ENCODE data around the gene YRDC. TPM values are rescaled to one million over a fixed set of nuclear protein-coding genes. Genes with fewer than 3 reads are reported as not detected.

The YRDC gene
- total RNA-seq, 4 donors from 2014 or later = 11.2 to 13.6 (median 11.7) TPM

- DNase-seq (no peak), ATAC-seq (no peak)
- no peak overlapping the region for H3K27ac ChIP-seq
- H3K4me3 ChIP-seq = no peak overlapping the region
- no peak for TF ChIP-seq POLR2A (IDR thresholded peaks at IDR 0.05)
- no peak for TF ChIP-seq CTCF (IDR thresholded peaks at IDR 0.05 in 4 of 5, conservative IDR thresholded peaks at IDR 0.05 in 1 of 5)
- intact Hi-C loops (cut with DNase I; ENCODE audit: low total_unique reads) = no loop called here
- peaks cover 50 to 56% (median 54%) of the 10 kb centered on the region in 3 donors for H3K27me3 ChIP-seq
- no peaks in the 10 kb centered on the region for H3K36me3 ChIP-seq
- in situ Hi-C loops (cut with MboI; ENCODE audit: low sequenced_read_pairs in 4 of 4) = no loop called here
- no peaks in the 10 kb centered on the region for H3K9me3 ChIP-seq
- H3K4me1 ChIP-seq = no peaks in the 10 kb centered on the region
Measured at GRCh38 chr1:37762516-37762915, 45.5 kb downstream of the YRDC start.

GRCh38 chr1:37761416-37762095 is 46.5 kb downstream of the YRDC start:
- Histone ChIP-seq H3K4me3 (no peak overlapping the region), H3K27me3 (peaks cover 42 to 47% (median 46%) of the 10 kb centered on the region in 3 donors)
- intact Hi-C loops (cut with DNase I; ENCODE audit: low total_unique reads) = no loop called here

GRCh38 chr1:37759451-37759850 is 48.6 kb downstream of the YRDC start:
- H3K36me3 ChIP-seq = no peaks in the 10 kb centered on the region
- TF ChIP-seq CTCF (IDR thresholded peaks at IDR 0.05 in 4 of 5, conservative IDR thresholded peaks at IDR 0.05 in 1 of 5) (no peak), POLR2A (IDR thresholded peaks at IDR 0.05) (no peak)
- intact Hi-C loops (cut with DNase I; ENCODE audit: low total_unique reads) = no loop called here
- H3K9me3 ChIP-seq = no peaks in the 10 kb centered on the region
- ATAC-seq = no peak
- no peak overlapping the region for H3K4me3 ChIP-seq
- H3K4me1 ChIP-seq = no peaks in the 10 kb centered on the region
- DNase-seq = no peak
- H3K27me3 ChIP-seq = peaks cover 29 to 40% (median 31%) of the 10 kb centered on the region in 3 donors
- no peak overlapping the region for H3K27ac ChIP-seq
- in situ Hi-C loops (cut with MboI; ENCODE audit: low sequenced_read_pairs in 4 of 4) = no loop called here

More at GRCh38 chr1:37761416-37762095, 46.5 kb downstream of the YRDC start:
- TF ChIP-seq CTCF (IDR thresholded peaks at IDR 0.05 in 4 of 5, conservative IDR thresholded peaks at IDR 0.05 in 1 of 5) = no peak
- no peak for TF ChIP-seq POLR2A (IDR thresholded peaks at IDR 0.05)
- no peak for DNase-seq
- H3K36me3 ChIP-seq = no peaks in the 10 kb centered on the region
- H3K9me3 ChIP-seq = no peaks in the 10 kb centered on the region
- no peak overlapping the region for H3K27ac ChIP-seq
- ATAC-seq = no peak
- H3K4me1 ChIP-seq = no peaks in the 10 kb centered on the region
- in situ Hi-C loops (cut with MboI; ENCODE audit: low sequenced_read_pairs in 4 of 4) = no loop called here

GRCh38 chr1:37755951-37756560 is 52.0 kb downstream of the YRDC start:
- intact Hi-C loops (cut with DNase I; ENCODE audit: low total_unique reads) = no loop called here
- no peaks in the 10 kb centered on the region for H3K9me3 ChIP-seq
- DNase-seq = no peak
- H3K27me3 ChIP-seq = peaks cover 28 to 35% (median 33%) of the 10 kb centered on the region in 3 donors
- in situ Hi-C loops (cut with MboI; ENCODE audit: low sequenced_read_pairs in 4 of 4) = no loop called here
- no peaks in the 10 kb centered on the region for H3K4me1 ChIP-seq
- no peaks in the 10 kb centered on the region for H3K36me3 ChIP-seq
- TF ChIP-seq CTCF (IDR thresholded peaks at IDR 0.05 in 4 of 5, conservative IDR thresholded peaks at IDR 0.05 in 1 of 5) (no peak), POLR2A (IDR thresholded peaks at IDR 0.05) (no peak)
- H3K4me3 ChIP-seq = no peak overlapping the region
- no peak for ATAC-seq
- no peak overlapping the region for H3K27ac ChIP-seq

Measured in gastrocnemius medialis (tissue), 4 donors.